Liver (tissue), 9 donors: ENCODE measurements around the gene GRN. TPM values are rescaled to one million over a fixed set of nuclear protein-coding genes. Genes with fewer than 3 reads are reported as not detected.

Experiments
- DNase-seq: peaks from one replicate; pipeline ENCODE4 v3.0.0-alpha.2; 2017; ENCODE audit warnings: low spot score
- H3K27ac ChIP-seq, 2 donors: one replicate each; pipeline ENCODE4 v1.7.0; 2013; ENCODE audit warnings: inconsistent platforms in 2 of 2, low read length in 2 of 2, control low read depth in 1 of 2, low read depth in 1 of 2, mild to moderate bottlenecking in 1 of 2
- H3K27me3 ChIP-seq, 4 donors: one replicate each; pipeline versions ENCODE4 v1.6.1 to v1.7.0; 2013; ENCODE audit warnings: low read length in 3 of 4, inconsistent platforms in 1 of 4, mild to moderate bottlenecking in 1 of 4, moderate library complexity in 1 of 4; ENCODE audit not compliant: control insufficient read depth in 4 of 4, insufficient read depth in 4 of 4
- H3K36me3 ChIP-seq, 4 donors: one replicate each; pipeline versions ENCODE4 v1.6.1 to v1.7.0; 2013; ENCODE audit warnings: low read length in 3 of 4, mild to moderate bottlenecking in 3 of 4, low read depth in 1 of 4, moderate library complexity in 1 of 4; ENCODE audit not compliant: control insufficient read depth in 4 of 4, insufficient read depth in 3 of 4
- H3K4me1 ChIP-seq, 4 donors: one replicate each; pipeline versions ENCODE4 v1.6.1 to v1.7.0; 2013; ENCODE audit warnings: low read length in 3 of 4, mild to moderate bottlenecking in 3 of 4, moderate library complexity in 1 of 4; ENCODE audit not compliant: control insufficient read depth in 4 of 4, insufficient read depth in 4 of 4
- H3K4me3 ChIP-seq, 3 donors: one replicate each; pipeline versions ENCODE4 v1.6.1 to v1.7.0; 2013; ENCODE audit warnings: low read length in 3 of 3, control low read depth in 1 of 3, low read depth in 1 of 3, mild to moderate bottlenecking in 1 of 3
- H3K9ac ChIP-seq, 2 donors: one replicate each; pipeline ENCODE4 v1.7.0; 2013; ENCODE audit warnings: low read length in 2 of 2, mild to moderate bottlenecking in 2 of 2, moderate library complexity in 2 of 2, control low read depth in 1 of 2, low read depth in 1 of 2
- H3K9me3 ChIP-seq, 4 donors: one replicate each; pipeline versions ENCODE4 v1.6.1 to v1.7.0; 2013; ENCODE audit warnings: low read length in 3 of 4; ENCODE audit not compliant: control insufficient read depth in 4 of 4
- ATF3 ChIP-seq: IDR thresholded peaks from 2 replicates; pipeline ENCODE4 v1.6.1; 2016; ENCODE audit warnings: antibody characterized with exemption
- EGR1 ChIP-seq, 2 donors: IDR thresholded peaks; 2 replicates each; pipeline ENCODE4 v1.6.1; 2016 to 2018; ENCODE audit warnings: antibody characterized with exemption in 2 of 2, low read depth in 2 of 2
- FOXA1 ChIP-seq: IDR thresholded peaks from 2 replicates; pipeline ENCODE4 v1.6.1; 2016; ENCODE audit warnings: antibody characterized with exemption
- FOXA2 ChIP-seq: IDR thresholded peaks from 2 replicates; pipeline ENCODE4 v1.6.1; 2016; ENCODE audit warnings: antibody characterized with exemption
- GABPA ChIP-seq, 2 donors: IDR thresholded peaks in 1 of 2; conservative IDR thresholded peaks in 1 of 2; 2 replicates each; pipeline ENCODE4 v1.6.1; 2016; ENCODE audit warnings: antibody characterized with exemption in 2 of 2, mild to moderate bottlenecking in 1 of 2, moderate library complexity in 1 of 2
- HNF4A ChIP-seq, 2 donors: conservative IDR thresholded peaks; 2 replicates each; pipeline ENCODE4 v1.6.1; 2016; ENCODE audit warnings: antibody characterized with exemption in 2 of 2, mild to moderate bottlenecking in 2 of 2
- HNF4G ChIP-seq: IDR thresholded peaks from 2 replicates; pipeline ENCODE4 v1.6.1; 2016; ENCODE audit warnings: antibody characterized with exemption
- JUND ChIP-seq, 2 donors: IDR thresholded peaks; 2 replicates each; pipeline ENCODE4 v1.6.1; 2016; ENCODE audit warnings: antibody characterized with exemption in 2 of 2
- MAX ChIP-seq: IDR thresholded peaks from 2 replicates; pipeline ENCODE4 v1.6.1; 2016; ENCODE audit warnings: antibody characterized with exemption
- NR2F2 ChIP-seq: IDR thresholded peaks from 2 replicates; pipeline ENCODE4 v1.6.1; 2016; ENCODE audit warnings: antibody characterized with exemption
- RAD21 ChIP-seq, 2 donors: IDR thresholded peaks; 2 replicates each; pipeline ENCODE4 v1.6.1; 2016; ENCODE audit warnings: antibody characterized with exemption in 2 of 2, mild to moderate bottlenecking in 2 of 2
- RXRA ChIP-seq, 2 donors: IDR thresholded peaks; 2 replicates each; pipeline ENCODE4 v1.6.1; 2017 to 2018; ENCODE audit warnings: antibody characterized with exemption in 2 of 2, mild to moderate bottlenecking in 1 of 2
- SP1 ChIP-seq: IDR thresholded peaks from 2 replicates; pipeline ENCODE4 v1.6.1; 2018; ENCODE audit warnings: antibody characterized with exemption, mild to moderate bottlenecking
- TAF1 ChIP-seq: conservative IDR thresholded peaks from 2 replicates; pipeline ENCODE4 v1.6.1; 2016; ENCODE audit warnings: antibody characterized with exemption, mild to moderate bottlenecking
- YY1 ChIP-seq: IDR thresholded peaks from 2 replicates; pipeline ENCODE4 v1.6.1; 2016; ENCODE audit warnings: antibody characterized with exemption, mild to moderate bottlenecking
- ZBTB33 ChIP-seq: IDR thresholded peaks from 2 replicates; pipeline ENCODE4 v1.6.1; 2016; ENCODE audit warnings: antibody characterized with exemption
- WGBS: extraction: QIAGEN DNeasy Blood & Tissue Kit; methylation state at CpG from one replicate; pipeline ENCODE4 v1.1.7; 2013; 5-methylcytosine and 5-hydroxymethylcytosine counted together
- polyA plus RNA-seq, 2 donors: library from polyadenylated mRNA; stranded (reverse) in 1 of 2; unstranded in 1 of 2; fragments of 200-250 nt in 1 of 2; fragments of >200 nt in 1 of 2; fragmentation: Nextera tagmentation in 1 of 2; extraction: Ambion mirVana in 1 of 2; gene quantifications; one replicate each; pipeline versions ENCODE4 v1.2.1 to v1.2.3, GENCODE V29; 2013 to 2015
- total RNA-seq, 2 donors: library from RNA; depleted of rRNA; stranded (reverse); fragments of >200 nt; gene quantifications; one replicate each; pipeline ENCODE4 v1.2.3, GENCODE V29; 2014
- TF ChIP-seq, protein P1 (sequence below): fragments of 150-350 bp; IDR thresholded peaks from 2 replicates; pipeline ENCODE4 v1.5.1; 2017; ENCODE audit warnings: improper control_type of control experiment, low read depth, low read length; ENCODE audit not compliant: missing input control
- TF ChIP-seq, protein P2 (sequence below): IDR thresholded peaks from 2 replicates; pipeline ENCODE4 v1.6.1; 2016; ENCODE audit warnings: antibody characterized with exemption, mild to moderate bottlenecking
- donor health status: healthy.
- donor health status: healthy.
- donor health status: healthy.
- donor health status: healthy.
- donor health status: healthy.

Gene GRN
- total and polyA plus RNA-seq, 4 donors, result 90.9 to 166 (median 133) TPM

- DNase-seq, result no peak
- H3K27me3 ChIP-seq, result no peaks in the 10 kb centered on the region
- H3K9ac ChIP-seq, result no peak overlapping the region
- TF ChIP-seq ZBTB33 (no peak), NR2F2 (no peak), JUND (IDR thresholded peaks at IDR 0.05) (no peak), MAX (no peak), FOXA1 (no peak), FOXA2 (no peak), ATF3 (no peak), HNF4A (conservative IDR thresholded peaks at IDR 0.05) (no peak), EGR1 (IDR thresholded peaks at IDR 0.05; ENCODE audit: low read depth in 2 of 2) (no peak), RXRA (IDR thresholded peaks at IDR 0.05) (no peak), RAD21 (IDR thresholded peaks at IDR 0.05) (no peak), TAF1 (no peak), HNF4G (no peak), SP1 (no peak), GABPA (IDR thresholded peaks at IDR 0.05 in 1 of 2, conservative IDR thresholded peaks at IDR 0.05 in 1 of 2) (no peak), YY1 (no peak)
- TF ChIP-seq, protein P1, sequence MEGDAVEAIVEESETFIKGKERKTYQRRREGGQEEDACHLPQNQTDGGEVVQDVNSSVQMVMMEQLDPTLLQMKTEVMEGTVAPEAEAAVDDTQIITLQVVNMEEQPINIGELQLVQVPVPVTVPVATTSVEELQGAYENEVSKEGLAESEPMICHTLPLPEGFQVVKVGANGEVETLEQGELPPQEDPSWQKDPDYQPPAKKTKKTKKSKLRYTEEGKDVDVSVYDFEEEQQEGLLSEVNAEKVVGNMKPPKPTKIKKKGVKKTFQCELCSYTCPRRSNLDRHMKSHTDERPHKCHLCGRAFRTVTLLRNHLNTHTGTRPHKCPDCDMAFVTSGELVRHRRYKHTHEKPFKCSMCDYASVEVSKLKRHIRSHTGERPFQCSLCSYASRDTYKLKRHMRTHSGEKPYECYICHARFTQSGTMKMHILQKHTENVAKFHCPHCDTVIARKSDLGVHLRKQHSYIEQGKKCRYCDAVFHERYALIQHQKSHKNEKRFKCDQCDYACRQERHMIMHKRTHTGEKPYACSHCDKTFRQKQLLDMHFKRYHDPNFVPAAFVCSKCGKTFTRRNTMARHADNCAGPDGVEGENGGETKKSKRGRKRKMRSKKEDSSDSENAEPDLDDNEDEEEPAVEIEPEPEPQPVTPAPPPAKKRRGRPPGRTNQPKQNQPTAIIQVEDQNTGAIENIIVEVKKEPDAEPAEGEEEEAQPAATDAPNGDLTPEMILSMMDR, result no peak
- 92% methylated on average over 12 of the region's 12 CpGs for WGBS
- no peak overlapping the region for H3K27ac ChIP-seq
- peaks cover 0 to 21% (median 11%) of the 10 kb centered on the region in 4 donors for H3K4me1 ChIP-seq
- no peak overlapping the region for H3K4me3 ChIP-seq
- H3K36me3 ChIP-seq, result peaks cover 4 to 32% (median 15%) of the 10 kb centered on the region in 4 donors
- H3K9me3 ChIP-seq, result no peaks in the 10 kb centered on the region
These were observed 4.5 kb downstream of the GRN start for GRCh38 chr17:44349553-44350070.

- no peak overlapping the region for H3K9ac ChIP-seq
- TF ChIP-seq JUND (IDR thresholded peaks at IDR 0.05), result no peak
- no peak for TF ChIP-seq EGR1 (IDR thresholded peaks at IDR 0.05; ENCODE audit: low read depth in 2 of 2)
- TF ChIP-seq, protein P1, result peak; percentile 81
- no peak for TF ChIP-seq ZBTB33
- TF ChIP-seq HNF4G, result no peak
- TF ChIP-seq RAD21 (IDR thresholded peaks at IDR 0.05), result peak; percentile 76 to 84
- no peak for TF ChIP-seq TAF1
- TF ChIP-seq FOXA2, result no peak
- no peak for TF ChIP-seq HNF4A (conservative IDR thresholded peaks at IDR 0.05)
- TF ChIP-seq, protein P2, sequence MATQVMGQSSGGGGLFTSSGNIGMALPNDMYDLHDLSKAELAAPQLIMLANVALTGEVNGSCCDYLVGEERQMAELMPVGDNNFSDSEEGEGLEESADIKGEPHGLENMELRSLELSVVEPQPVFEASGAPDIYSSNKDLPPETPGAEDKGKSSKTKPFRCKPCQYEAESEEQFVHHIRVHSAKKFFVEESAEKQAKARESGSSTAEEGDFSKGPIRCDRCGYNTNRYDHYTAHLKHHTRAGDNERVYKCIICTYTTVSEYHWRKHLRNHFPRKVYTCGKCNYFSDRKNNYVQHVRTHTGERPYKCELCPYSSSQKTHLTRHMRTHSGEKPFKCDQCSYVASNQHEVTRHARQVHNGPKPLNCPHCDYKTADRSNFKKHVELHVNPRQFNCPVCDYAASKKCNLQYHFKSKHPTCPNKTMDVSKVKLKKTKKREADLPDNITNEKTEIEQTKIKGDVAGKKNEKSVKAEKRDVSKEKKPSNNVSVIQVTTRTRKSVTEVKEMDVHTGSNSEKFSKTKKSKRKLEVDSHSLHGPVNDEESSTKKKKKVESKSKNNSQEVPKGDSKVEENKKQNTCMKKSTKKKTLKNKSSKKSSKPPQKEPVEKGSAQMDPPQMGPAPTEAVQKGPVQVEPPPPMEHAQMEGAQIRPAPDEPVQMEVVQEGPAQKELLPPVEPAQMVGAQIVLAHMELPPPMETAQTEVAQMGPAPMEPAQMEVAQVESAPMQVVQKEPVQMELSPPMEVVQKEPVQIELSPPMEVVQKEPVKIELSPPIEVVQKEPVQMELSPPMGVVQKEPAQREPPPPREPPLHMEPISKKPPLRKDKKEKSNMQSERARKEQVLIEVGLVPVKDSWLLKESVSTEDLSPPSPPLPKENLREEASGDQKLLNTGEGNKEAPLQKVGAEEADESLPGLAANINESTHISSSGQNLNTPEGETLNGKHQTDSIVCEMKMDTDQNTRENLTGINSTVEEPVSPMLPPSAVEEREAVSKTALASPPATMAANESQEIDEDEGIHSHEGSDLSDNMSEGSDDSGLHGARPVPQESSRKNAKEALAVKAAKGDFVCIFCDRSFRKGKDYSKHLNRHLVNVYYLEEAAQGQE, result no peak
- DNase-seq, result peak; percentile 85
- no peak overlapping the region for H3K4me3 ChIP-seq
- H3K27ac ChIP-seq, result no peak overlapping the region
- peaks cover 0 to 12% (median 5%) of the 10 kb centered on the region in 4 donors for H3K4me1 ChIP-seq
- H3K27me3 ChIP-seq, result no peaks in the 10 kb centered on the region
- no peaks in the 10 kb centered on the region for H3K9me3 ChIP-seq
- peaks cover 4 to 32% (median 15%) of the 10 kb centered on the region in 4 donors for H3K36me3 ChIP-seq
- WGBS, result 71% methylated on average over 6 of the region's 6 CpGs
These were observed 5.7 kb downstream of the GRN start for GRCh38 chr17:44350733-44351226.
